GM18520 (cell line): ENCODE results near the gene PLCB1.

Experiments
- ATAC-seq: cut with Tn5 transposase; IDR thresholded peaks from one replicate; pipeline ENCODE4 v1.9.1; 2021; ENCODE audit not compliant: unreplicated experiment

PLCB1 gene

DNA sequence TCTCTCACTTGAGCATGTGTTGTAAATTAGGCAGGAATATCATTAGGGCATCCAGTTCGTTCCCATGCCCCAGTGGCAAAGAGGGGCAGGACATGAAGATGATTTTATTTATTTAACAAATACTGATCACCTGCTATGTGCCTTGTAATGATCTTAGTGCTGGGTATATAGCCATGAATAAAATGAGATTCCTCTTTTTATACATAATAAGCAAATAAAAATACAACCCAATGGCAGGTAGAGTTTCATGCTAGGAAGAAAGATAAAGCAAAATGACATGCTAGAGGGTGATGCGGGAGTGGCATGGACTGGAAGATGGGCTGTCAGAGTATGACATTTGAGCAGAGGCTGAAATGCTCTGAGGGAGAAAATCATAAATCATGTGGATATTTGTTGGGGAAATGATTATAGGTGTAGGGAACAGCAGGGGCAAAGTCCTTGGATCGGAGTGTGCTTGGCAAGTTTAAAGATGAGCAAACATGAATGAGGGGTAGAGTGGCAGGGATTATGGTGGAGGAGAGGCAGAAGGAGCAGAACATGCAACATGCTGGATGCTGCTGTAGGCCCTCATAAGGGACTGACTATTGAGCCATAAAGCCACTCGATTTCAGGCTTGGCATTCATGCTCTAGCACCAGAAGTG lies 342.1 kb downstream of the PLCB1 start:
- no peak for ATAC-seq

DNA sequence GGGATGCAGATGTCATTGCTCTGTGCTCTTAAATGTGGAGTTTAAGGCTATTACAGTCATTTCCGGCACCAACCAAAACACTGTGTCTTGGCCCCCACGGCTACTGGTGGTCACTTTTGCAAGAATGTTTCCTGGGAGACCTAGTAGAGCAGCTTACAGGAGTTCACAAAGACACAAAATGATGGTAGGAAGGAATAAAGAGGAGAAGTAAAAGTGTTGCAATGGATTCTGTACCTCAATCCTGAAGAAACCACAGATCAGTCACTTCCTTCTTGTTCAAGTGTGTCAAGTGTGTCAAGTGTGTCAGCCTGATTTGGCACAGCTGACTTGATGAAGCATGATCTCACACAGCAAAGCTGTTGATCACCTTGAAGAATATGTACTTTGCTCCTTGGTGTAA lies 344.0 kb downstream of the PLCB1 start:
- no peak for ATAC-seq

DNA sequence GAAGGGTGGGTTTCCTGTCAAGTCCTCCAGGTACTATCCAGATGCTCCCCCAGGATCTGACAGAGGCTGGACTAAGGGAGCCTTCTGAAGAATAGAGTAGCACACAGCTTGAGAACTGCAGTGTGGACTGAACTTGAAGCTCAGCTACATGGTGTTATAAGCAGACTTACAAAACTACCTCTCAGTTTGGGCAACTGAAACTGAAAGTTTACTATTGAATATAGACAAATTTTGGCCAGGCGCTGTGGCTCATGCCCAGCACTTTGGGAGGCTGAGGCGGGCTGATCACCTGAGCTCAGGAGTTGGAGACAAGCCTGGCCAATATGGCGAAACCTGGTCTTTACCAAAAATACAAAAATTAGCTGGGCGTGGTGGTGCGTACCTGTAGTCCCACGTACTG lies 348.5 kb downstream of the PLCB1 start:
- no peak for ATAC-seq

DNA sequence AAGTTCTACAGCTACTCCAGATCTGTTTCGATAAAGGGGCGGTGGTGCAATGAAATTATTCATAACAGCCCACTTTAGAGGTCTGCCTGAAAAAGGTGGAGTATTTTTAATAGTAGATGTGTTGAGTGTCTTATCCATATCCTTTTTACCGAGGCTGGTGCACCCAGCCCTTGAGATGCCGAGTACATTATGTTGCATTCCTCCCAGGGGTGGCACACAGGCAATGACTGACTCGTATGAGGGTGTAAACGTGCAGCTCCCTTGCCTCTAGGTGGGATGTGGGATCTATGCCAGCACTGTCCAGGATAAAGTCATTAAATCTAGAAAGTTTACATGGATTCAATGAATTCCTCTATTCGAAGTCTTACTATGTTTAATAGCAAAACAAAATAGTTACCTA lies 355.6 kb downstream of the PLCB1 start:
- ATAC-seq, result no peak

DNA sequence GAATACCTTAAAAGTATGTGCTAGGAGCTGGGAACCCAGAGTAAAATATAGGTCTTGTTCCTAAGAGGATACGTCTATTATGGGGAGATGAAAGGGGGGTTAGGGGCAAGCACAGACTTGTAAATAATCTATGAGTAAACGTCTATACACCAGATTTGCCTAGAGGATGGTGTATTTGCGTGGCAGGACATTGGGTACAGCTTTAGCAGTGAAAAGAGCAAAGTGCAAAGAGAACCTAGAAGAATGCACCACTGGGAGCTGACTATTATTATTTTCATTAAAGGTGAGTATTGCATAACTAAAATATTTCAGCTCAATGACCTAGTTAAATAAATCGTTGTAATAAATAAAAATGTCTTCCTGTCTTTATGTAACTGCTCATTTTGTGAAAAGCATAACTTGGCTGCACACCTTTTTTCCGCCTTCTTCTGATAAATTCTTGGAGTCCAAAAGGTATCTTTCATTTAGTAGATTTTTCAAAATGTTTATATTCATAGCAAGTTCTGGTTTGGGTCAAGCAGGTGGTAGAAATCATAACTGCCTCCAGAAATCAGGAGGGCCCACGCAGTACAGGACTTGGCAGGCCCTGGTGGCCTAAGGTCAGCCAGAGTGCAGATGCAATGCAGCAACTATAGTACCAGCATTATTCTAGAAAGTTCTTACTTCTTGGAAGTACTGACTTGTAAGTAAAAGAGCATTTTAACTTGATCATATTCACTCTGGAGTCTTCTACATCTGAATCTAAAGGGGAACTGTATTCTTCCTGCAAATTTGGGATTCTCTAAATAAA lies 357.2 kb downstream of the PLCB1 start:
- ATAC-seq, result no peak

DNA sequence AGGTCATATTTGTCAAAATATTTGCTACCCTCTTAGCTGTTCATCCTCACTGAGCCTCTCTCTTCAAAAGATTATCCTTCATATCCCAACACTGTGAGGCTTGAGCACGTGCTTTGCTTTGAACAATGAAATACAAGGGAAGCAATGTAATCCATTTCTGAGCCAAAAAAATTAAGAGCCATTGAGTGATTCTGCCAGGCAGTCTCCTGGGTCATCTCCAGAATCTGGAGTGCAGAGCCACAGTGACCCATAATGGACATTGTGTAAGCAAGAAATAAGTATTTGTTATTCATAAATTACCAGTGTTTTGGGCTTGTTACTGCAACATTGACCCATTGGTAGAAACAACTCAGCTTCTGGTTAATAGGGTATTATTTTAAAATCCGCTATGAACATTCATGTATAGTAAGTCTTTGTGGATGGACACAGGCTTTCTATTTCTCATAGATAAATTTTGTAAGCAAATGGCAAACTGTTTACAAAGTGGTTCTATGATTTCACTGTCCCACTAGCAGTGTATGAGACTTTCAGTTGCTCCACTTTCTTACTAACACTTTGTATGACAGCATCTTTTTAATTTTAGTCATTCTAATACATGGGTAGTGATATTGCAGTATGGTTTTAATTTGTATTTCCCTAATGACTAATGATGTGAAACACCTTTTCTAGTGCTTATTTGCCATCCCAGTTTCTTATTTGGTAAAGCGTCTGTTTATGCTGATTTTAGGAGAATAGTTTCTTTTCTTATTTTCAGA lies 358.2 kb downstream of the PLCB1 start:
- no peak for ATAC-seq

DNA sequence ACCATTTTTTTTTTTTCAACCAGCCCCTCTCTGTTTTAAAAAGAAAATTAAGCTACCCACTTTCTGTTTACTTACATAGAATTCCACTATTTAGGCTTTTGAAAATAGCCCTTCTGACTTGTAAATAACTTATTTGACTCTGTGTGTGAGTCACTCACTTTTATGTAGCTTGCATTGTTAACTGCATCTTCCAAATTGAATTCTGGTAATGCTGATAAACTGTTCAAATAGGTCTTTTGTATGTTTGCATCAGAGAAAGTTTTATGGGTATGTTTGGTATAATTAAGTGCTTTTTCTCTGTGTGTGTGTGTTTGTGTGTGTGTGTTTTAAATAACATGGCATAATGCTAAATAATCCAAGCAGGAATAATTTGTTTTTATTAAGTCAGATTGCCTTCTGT lies 360.1 kb downstream of the PLCB1 start:
- ATAC-seq, result no peak

DNA sequence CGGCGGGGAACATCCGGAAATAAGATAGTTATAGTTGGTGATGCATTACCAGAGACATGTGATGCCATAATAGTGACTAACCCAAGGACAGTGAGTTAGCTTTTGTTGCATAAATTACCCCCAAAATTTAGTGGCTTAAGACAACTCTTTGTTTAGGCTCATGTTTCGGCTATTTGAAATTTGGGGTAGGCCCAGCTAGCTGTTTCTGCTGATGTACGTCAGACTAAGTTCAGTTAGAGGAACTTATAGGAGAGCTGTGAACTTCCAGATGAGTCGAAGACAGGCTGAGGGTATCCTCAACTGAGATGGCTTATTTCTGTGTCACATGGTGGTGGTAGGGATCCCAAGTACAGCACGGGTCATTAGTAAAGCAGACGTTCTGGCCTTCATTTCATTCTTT lies 366.5 kb downstream of the PLCB1 start:
- no peak for ATAC-seq

DNA sequence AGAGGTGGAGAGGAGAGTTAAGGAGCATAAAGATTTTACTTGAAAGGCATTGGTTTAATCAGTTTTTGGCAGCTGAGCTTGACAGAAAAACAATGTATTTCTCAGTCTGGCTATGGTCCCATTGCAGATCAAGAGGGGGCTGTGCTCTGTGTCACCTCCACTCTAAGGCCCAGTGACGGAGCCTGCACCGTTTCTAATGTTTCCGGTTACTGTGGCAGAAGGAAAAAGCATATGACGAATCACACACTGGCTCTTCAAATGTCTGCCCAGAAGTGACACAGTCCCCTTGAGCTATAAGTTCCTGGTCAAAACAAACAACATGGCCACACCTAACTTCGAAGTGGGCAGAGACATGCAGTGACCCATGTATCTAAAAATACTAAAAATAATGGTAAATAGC lies 372.0 kb downstream of the PLCB1 start:
- ATAC-seq, result no peak

DNA sequence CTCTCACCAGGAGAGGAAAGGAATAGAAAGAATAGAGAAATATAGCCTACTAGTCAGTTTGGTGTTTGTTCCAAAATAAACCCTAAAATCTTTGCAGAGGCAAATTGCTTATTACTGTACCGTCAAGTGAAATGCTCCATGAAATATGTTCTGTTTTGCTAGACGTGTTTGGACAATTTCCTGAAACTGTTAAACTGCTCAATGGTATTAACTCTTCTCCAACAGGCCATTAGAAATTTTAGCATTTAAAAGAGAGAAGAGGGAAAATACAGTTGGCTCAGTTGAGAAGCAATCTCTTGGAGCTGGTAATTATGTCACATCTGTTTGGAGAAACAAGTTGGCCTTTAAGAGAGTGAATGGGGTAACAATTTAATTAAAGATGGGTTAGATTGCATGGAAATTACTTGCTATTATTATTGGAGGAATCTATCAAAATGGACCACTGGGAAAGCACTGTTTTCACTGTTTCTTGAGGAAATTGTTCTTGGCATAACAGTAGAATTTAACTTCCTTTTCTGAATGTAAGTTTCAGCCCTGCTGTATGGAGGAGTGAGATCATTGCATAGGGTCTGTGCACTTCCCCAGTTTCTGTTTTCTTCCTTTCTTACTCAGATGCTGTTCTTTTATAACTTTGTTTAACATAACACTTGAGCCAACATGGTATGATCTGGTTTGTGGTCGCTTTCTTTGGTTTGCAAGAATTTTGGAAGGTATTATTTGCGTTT lies 373.6 kb downstream of the PLCB1 start:
- no peak for ATAC-seq

DNA sequence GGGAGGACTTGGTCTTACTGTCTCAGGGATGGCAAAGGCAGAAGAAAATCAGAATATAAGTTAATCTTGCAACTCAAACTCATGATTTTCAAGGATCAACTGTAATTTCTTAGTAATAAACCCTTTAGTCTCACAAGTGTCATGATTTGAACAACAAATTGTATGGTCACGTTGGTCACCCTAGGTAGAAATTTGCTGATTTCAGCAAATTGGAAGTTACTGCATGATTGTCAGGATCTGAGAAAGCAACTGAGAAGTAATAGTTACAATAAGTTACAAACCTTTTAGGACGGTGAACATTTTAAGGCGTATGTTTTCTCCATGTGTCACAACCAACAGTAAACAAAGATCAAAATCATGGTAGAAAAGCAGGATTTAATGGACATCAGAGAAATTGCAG lies 375.2 kb downstream of the PLCB1 start:
- no peak for ATAC-seq

DNA sequence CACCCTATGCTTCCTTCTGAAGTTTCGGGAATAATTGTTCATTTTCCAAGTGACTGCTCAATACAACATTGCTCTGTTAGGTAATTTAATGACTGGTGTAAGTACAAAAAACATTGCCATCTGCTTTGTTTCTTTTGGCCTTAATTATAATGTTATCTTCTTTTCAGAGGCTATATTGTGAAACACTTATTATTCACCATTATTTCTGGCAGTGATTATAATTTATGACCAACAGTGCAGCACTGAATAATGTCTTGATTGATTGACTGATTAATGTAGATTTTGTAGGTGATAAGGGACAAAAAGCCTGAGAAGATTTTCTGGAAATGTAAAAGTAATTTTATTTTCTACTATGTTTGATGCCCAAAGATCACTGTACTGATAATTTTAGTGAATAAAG lies 377.7 kb downstream of the PLCB1 start:
- ATAC-seq, result no peak

DNA sequence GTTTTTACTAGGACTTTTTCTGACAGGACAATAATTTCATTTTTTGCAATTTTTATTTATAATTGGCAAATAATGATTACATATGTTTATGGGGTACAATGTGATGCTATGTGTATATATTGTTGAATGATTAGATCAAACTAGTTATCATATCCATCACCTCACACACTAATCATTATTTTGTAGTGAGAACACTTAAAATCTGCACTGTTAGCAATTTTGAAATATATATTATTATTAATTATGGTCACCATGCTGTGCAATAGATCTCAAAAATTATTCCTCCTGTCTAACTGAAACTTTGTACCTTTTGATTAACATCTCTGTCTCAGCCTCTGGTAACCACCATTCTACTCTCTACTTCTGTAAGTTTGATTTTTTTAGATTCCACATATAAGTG lies 378.7 kb downstream of the PLCB1 start:
- ATAC-seq, result no peak

DNA sequence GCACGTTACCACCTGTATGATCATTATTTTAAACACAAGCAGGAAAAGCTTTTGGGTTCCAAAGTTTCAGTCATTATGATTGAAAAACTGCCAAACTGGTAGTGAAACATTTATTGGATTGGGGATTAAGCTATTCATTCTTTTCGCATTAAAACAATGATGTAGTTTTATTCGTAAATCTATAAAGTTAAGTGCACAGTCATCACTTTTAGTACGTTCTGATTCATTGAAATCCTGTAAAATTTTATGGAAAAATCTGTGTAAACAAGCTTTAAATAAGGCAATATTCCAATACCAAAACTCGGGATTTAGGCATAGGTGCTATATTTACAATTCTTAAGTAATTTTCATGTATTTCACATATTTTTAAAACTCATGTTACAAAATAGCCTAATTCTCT lies 379.9 kb downstream of the PLCB1 start:
- no peak for ATAC-seq

DNA sequence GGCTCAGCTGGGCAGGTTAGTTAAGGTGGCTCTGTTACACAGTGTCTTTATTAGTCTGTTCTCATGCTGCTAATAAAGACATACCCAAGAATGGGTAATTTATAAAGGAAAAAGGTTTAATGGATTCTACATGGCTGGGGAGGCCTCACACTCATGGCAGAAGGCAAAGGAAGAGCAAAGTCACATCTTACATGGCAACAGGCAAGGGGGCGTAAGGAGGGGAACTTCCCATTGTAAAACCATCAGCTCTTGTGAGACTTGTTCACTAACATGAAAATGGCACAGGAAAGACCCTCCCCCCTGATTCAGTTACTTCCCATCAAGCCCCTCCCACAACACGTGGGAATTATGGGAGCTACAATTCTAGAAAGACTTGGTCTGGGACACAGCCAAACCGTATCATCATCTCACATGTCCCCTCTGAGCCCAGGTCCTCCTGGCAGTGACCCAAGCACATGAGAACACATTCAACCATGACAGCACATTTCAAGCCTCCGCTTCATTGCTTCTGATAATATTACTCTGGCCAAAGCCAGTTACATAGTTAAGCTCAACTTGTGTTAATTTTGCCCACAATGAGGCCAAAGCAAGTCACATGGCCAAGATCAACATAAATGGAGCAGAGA lies 383.9 kb downstream of the PLCB1 start:
- ATAC-seq, result no peak

DNA sequence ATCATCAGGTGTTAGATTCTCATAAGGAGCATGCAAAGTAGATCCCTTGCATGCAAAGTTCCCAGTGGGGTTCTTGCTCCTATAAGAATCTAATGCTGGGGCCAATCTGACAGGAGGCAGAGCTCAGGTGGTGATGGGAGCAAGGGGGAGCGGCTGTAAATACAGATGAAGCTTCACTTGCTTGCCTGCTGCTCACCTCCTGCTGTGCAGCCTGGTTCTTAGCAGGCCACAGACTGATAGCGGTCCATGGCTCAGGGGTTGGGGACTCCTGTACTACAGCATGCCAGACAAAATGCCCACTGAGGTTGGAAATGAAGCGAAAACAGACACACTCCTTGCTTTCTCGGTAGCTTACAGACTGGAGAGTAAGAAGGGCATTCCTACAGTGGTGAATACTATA lies 386.8 kb downstream of the PLCB1 start:
- ATAC-seq, result no peak

DNA sequence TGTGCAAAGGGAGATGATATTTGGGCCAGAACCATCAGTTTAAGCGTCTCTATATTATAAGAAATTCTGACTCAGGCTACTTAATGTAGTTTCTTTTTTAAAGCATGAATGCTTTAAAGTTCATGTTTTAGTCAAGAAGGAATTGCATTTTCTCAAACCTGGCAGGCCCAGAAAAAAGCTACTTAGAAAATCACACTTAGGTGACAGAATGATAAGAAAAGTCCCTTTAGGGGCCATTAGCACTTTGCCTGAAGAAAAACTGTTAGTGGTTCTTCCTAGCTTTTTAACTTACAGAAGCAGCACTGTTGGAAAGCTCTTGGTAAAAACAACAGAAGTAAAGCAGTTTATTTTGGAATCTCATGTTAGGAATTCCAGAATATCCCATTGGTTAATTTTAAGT lies 387.8 kb downstream of the PLCB1 start:
- no peak for ATAC-seq

DNA sequence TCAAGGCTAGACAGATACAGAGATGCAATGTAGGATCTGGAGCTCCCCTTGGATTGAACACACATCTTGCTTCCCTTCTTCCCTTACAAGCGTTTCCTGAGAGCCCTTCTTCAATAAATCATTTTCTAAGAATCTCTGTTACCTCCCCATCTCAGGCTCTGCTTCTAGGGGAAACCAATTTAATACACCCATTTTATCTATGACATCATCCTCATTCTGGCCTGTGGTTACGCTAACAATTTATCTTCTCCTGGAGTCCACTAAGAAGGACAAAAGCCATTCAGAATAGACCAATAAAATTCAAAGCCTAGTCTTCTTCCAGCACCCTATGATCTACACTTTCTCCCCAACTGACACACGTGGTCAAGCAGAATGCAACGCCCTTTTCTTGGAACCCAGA lies 390.1 kb downstream of the PLCB1 start:
- ATAC-seq, result no peak

DNA sequence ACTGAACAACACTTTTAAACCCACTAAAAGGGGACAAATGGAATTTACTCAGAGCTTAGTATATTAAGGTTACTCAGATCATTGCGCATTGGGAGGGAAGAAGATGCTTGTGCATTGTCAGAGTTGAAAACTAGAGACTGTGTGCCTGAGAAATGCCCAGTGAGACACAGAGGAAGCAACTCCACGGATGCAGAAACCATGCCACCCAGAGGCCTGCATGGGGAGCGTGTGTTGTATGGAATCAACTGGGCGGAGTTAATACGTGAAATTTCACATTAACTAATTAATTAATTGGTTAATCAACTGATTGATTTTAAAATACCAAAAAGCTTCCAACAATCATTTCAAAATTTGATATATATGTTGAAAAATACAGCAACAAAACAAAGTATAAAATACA lies 391.6 kb downstream of the PLCB1 start:
- no peak for ATAC-seq

DNA sequence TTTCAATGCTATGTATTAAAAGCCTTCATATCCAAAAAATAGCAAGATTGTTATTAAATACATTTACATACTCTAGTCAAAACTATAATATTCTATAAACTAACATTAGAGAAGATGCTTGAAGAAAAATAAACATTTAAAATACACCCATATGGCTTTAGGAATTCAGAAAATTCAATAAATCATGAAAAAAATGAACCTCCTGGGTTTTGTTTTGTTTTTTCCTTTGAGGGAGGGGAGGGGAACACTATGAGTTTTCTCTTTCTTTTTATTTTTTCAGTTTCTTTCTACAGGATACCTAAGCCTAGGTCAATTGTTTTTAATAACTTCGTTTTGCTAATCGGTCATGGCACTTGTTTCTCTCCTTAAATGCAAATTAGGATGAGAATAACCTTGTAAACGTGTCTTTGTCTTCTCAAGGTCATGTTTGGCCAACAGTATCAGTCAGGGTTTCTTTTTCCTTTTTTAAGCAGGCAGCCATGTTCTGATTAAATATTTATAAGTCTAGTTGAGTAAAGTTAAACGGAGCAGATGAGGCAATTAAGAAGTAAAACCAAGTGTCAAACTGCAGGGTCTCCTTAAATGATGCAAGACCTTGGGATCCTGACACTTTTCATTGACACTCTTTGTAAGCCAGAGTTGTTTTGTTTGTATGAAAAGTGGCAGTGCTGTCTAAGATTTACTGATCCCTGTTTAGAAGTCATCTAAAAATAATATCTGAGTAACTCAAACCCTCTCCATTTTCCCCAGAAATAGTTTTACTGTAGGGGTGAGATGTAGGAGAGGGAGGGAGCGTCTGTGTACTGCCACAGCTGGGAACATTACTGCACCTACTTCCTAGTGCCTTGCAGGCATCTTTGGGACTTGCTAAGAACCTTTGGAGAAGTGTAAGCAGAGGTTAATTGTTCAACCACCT lies 392.3 kb downstream of the PLCB1 start:
- no peak for ATAC-seq
